ENCODE results near the gene EFNB2.

Gene EFNB2

GRCh38 chr13:106561551-106562170 is 26.2 kb upstream of the EFNB2 start:
- H3K4me3 ChIP-seq (ENCODE audit: low read length) = no peak overlapping the region
- DNase-seq (ENCODE audit: low read depth) = no peak
- TF ChIP-seq, protein P1, sequence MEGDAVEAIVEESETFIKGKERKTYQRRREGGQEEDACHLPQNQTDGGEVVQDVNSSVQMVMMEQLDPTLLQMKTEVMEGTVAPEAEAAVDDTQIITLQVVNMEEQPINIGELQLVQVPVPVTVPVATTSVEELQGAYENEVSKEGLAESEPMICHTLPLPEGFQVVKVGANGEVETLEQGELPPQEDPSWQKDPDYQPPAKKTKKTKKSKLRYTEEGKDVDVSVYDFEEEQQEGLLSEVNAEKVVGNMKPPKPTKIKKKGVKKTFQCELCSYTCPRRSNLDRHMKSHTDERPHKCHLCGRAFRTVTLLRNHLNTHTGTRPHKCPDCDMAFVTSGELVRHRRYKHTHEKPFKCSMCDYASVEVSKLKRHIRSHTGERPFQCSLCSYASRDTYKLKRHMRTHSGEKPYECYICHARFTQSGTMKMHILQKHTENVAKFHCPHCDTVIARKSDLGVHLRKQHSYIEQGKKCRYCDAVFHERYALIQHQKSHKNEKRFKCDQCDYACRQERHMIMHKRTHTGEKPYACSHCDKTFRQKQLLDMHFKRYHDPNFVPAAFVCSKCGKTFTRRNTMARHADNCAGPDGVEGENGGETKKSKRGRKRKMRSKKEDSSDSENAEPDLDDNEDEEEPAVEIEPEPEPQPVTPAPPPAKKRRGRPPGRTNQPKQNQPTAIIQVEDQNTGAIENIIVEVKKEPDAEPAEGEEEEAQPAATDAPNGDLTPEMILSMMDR (conservative IDR thresholded peaks at IDR 0.05; ENCODE audit: low read depth, low read length) = no peak

DNA sequence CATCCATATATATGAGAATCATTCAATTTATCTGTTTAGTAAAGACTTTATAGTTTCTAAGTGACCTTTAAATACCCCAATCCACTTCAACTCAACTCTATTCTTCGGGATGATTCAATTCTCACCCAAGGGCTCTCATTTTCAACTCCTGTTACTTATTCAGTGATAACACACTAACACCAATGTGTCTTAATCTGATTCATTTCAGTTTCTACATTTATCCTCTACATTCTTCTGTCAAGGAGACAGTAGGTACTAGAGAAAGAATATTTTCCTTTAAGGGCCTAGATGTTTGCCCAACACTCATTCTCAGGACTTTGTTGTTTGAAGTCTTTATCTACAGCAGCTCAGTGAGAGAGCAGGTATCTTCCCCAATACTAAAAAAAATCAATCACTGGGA is 25.4 kb upstream of the EFNB2 start:
- H3K4me3 ChIP-seq (ENCODE audit: low read length) = no peak overlapping the region
- DNase-seq (ENCODE audit: low read depth) = no peak
- TF ChIP-seq, protein P1 (conservative IDR thresholded peaks at IDR 0.05; ENCODE audit: low read depth, low read length) = no peak

GRCh38 chr13:106558527-106558926 is 23.1 kb upstream of the EFNB2 start:
- H3K4me3 ChIP-seq (ENCODE audit: low read length) = no peak overlapping the region
- no peak for DNase-seq (ENCODE audit: low read depth)
- TF ChIP-seq, protein P1 (conservative IDR thresholded peaks at IDR 0.05; ENCODE audit: low read depth, low read length) = no peak

DNA sequence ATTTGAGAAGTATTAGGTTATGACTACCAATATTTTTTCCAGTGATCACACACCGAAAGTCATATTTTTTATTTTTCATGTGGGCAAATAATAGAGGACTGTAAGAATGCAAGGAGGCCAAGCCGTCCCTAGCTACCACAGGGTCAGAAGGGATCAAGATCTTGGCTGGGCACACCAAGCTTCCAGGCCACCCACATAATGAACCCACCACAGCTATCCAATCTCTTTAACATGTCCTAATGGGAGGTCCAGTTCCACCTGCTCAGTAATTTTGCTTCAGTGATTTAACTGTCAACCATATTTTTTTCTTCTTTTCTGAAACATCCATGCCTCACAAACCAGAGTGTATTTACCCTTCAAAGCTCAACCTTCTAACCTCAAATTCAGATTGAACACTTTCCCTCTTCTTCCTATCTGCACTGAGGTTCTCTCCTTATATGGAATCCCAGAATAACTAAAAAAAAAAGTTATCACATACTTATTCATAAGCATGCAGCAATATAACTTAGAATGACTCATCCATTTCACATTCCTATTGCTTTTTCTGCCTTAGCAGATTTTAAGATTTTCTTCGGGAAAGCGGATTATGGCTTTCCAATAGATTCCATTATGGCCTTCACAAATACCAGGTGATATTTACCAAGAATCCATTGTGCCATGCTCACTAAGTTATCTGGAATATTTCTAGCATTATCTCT is 20.3 kb upstream of the EFNB2 start:
- H3K4me3 ChIP-seq (ENCODE audit: low read length) = no peak overlapping the region
- no peak for DNase-seq (ENCODE audit: low read depth)
- TF ChIP-seq, protein P1 (conservative IDR thresholded peaks at IDR 0.05; ENCODE audit: low read depth, low read length) = no peak

DNA sequence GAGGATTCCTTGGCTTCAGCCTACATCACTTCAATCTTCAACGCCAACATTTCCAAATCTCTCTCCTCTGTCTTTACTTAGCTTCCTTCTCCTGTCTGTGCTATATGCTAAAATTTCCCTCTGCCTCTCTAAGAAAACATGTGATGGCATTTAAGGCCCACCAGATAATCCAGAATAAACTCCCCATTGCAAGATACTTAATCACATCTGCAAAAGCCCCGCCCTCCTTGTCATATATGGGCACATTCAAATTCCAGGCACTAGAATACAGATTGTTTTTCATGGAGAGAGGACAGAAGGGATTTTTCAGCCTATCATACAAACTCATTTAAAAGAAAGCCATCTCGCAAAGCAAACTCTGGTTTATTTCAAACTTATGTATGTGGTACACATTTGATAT is 16.3 kb upstream of the EFNB2 start:
- no peak overlapping the region for H3K4me3 ChIP-seq (ENCODE audit: low read length)
- no peak for DNase-seq (ENCODE audit: low read depth)
- TF ChIP-seq, protein P1 (conservative IDR thresholded peaks at IDR 0.05; ENCODE audit: low read depth, low read length) = no peak

DNA sequence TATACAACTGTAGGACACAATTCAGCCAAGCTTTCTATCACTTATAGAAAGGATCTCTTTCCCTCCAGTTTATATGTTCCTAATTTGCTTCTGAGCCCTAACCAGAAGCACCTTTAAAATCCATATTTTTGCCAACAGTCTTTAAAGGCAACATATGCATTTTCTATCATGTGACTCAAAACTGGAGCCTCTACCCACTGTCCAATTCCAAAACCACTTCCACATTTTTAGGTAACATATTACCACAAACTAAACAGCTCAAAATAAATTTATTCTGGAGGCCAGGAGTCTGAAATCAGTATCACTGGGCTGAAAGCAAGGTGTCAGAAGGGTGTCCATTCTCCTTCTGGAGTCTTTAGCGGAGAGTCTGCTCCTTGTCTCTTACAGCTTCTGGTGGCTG is 15.9 kb upstream of the EFNB2 start:
- no peak for DNase-seq (ENCODE audit: low read depth)
- TF ChIP-seq, protein P1 (conservative IDR thresholded peaks at IDR 0.05; ENCODE audit: low read depth, low read length) = no peak
- H3K4me3 ChIP-seq (ENCODE audit: low read length) = no peak overlapping the region

DNA sequence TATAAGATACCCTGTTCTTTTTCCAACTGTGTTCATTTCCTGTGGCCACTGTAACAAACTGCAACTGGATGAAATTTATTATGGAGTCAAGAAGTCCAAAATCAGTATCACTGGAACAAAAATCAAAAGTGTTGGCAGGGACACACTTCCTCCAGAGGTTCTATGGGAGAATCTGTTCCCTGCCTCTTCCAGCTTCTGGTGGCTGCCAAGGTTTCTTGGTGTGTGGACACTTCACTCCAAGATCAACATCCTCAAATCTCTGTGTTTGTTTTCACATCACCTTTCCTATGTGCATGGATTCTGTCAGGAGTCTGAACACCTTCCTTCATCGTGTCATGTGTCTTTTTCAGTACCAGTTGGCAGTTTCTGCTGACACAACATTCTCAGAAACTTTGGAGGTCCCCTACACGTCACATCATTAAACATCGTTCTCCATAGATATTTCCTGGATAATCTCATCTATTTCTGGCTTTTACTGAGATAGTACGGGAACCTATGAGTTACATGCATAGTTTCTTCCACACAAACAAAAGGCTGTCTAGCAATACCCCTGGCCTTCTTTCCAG is 15.2 kb upstream of the EFNB2 start:
- TF ChIP-seq, protein P1 (conservative IDR thresholded peaks at IDR 0.05; ENCODE audit: low read depth, low read length) = no peak
- H3K4me3 ChIP-seq (ENCODE audit: low read length) = no peak overlapping the region
- DNase-seq (ENCODE audit: low read depth) = no peak

Measured in retinal pigment epithelial cell (primary cell).